Measurements from ENCODE around the gene ADRA2B. TPM values are rescaled to one million over a fixed set of nuclear protein-coding genes. Genes with fewer than 3 reads are reported as not detected.

Gene ADRA2B
- total RNA-seq, 1 experiment from 2014 or later, result 4.7 TPM

- no peak for TF ChIP-seq PRRX2 (CRISPR knock-in tag; IDR thresholded peaks at IDR 0.05)
Measured at GRCh38 chr2:96097951-96098823, 18.2 kb downstream of the ADRA2B start (continued).

DNA sequence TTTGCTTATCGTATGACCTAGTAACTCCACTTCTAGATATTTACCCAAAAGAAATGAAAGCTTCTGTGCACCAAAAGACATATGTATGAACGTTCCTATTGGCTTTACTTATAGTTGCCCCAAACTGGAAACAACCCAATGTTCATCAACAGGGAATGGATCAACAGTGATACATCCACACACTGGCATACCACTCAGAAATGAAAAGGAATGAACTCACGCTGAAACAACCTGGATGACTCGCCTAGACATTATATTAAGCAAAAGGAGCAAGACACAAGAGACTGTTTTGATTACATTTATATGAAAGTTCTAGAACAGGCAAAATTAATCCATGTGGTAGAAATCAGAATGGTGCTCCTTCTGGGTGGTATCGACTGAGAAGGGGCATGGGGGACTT, 18.9 kb downstream of the ADRA2B start:
- H3K4me3 Mint-ChIP-seq, result no peak overlapping the region
- no peak for ATAC-seq
- H3K4me1 Mint-ChIP-seq, result peaks cover 19% of the 10 kb centered on the region
- ChIA-PET POLR2A (no interaction called here), CTCF (no interaction called here)
- no peak for TF ChIP-seq ELF4 (CRISPR knock-in tag; IDR thresholded peaks at IDR 0.05; ENCODE audit: low read depth)
- TF ChIP-seq ATF6 (CRISPR knock-in tag; IDR thresholded peaks at IDR 0.05), result no peak
- TF ChIP-seq TEAD4 (CRISPR knock-in tag; IDR thresholded peaks at IDR 0.05), result no peak
- no peak overlapping the region for H3K27ac Mint-ChIP-seq
- peaks cover 4% of the 10 kb centered on the region; the same call in 1 of the 2 replicates for H3K27me3 Mint-ChIP-seq (ENCODE audit: low read depth)
- no peak for DNase-seq (ENCODE audit: low spot score)
- H3K36me3 Mint-ChIP-seq, result no peaks in the 10 kb centered on the region
- H3K9me3 Mint-ChIP-seq, result no peaks in the 10 kb centered on the region

DNA sequence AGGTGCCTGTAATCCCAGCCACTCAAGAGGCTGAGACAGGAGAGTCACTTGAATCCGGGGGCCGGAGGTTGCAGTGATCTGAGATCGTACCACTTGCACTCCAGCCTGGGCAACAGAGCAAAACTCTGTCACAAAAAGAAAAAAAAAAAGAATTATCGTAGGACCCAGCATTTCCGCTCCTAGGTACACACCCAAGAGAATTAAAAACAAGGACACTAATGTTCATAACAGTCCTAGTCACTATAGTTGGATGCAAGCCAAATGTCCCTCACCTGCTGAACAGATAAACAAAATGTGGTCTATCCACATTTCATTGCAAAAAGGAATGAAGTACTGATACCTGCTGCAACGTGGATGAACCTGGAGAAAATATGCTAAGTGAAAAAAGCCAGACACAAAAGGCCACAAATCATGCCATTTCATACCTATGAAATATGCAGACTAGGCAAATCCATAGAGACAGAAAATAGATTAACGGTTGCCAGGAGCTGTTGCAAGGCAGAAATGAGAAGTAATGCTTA, 21.2 kb downstream of the ADRA2B start:
- Mint-ChIP-seq H3K27me3 (ENCODE audit: low read depth) (peaks cover 4% of the 10 kb centered on the region; the same call in 1 of the 2 replicates), H3K4me3 (no peak overlapping the region), H3K9me3 (no peaks in the 10 kb centered on the region), H3K27ac (no peak overlapping the region), H3K36me3 (no peaks in the 10 kb centered on the region), H3K4me1 (peaks cover 31% of the 10 kb centered on the region)
- ChIA-PET POLR2A (no interaction called here), CTCF (no interaction called here)
- ATAC-seq (no peak), DNase-seq (ENCODE audit: low spot score) (no peak)
- TF ChIP-seq TCF7 (CRISPR knock-in tag; IDR thresholded peaks at IDR 0.05; ENCODE audit: low read depth), result no peak
- no peak for TF ChIP-seq PRDM15 (CRISPR knock-in tag; IDR thresholded peaks at IDR 0.05)
- TF ChIP-seq SP1 (CRISPR knock-in tag; conservative IDR thresholded peaks at IDR 0.05), result no peak
- no peak for TF ChIP-seq ZNF416 (CRISPR knock-in tag; IDR thresholded peaks at IDR 0.05)
- TF ChIP-seq ATF1 (CRISPR knock-in tag; IDR thresholded peaks at IDR 0.05), result no peak
- TF ChIP-seq HMGA2 (CRISPR knock-in tag; IDR thresholded peaks at IDR 0.05), result no peak
- TF ChIP-seq ZNF121 (CRISPR knock-in tag; IDR thresholded peaks at IDR 0.05), result no peak
- TF ChIP-seq TP53 (CRISPR knock-in tag; IDR thresholded peaks at IDR 0.05), result no peak
- TF ChIP-seq ZNF671 (CRISPR knock-in tag; IDR thresholded peaks at IDR 0.05), result no peak
- TF ChIP-seq JAZF1 (CRISPR knock-in tag; IDR thresholded peaks at IDR 0.05), result no peak
- TF ChIP-seq ELF4 (CRISPR knock-in tag; IDR thresholded peaks at IDR 0.05; ENCODE audit: low read depth), result no peak
- no peak for TF ChIP-seq SOX15 (CRISPR knock-in tag; IDR thresholded peaks at IDR 0.05)
- TF ChIP-seq ATF3 (CRISPR knock-in tag; conservative IDR thresholded peaks at IDR 0.05), result no peak

Data from WTC11 (cell line).